Anterior cingulate cortex (tissue), 58 donors: Measurements from ENCODE around the gene ZNF384.

ENCODE experiments used
- DNase-seq, 58 donors: peaks; one replicate each; lab custom pipeline; 2025; lab: John Stamatoyannopoulos, UW

The ZNF384 gene

DNA sequence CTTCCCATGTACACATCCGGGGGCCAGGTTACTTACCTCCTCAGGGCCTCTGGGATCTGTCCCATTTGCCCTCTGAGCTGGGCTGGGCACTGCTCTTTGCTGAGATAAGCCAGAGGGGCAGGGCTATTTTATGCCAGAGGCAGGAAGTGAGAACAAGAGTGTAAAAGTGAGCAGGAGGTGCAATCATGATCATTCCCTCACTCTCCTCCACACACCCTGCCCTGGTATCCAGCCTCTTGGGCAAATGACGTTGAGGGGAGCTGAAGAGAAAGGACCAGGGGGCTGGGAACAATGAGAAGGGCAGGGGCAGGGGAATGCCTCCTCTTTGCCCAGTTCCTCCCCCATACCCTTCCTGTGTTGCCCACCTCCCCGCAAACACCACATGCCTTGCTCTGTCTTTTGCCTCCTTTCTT lies 57.6 kb downstream of the ZNF384 start:
- DNase-seq: no peak

DNA sequence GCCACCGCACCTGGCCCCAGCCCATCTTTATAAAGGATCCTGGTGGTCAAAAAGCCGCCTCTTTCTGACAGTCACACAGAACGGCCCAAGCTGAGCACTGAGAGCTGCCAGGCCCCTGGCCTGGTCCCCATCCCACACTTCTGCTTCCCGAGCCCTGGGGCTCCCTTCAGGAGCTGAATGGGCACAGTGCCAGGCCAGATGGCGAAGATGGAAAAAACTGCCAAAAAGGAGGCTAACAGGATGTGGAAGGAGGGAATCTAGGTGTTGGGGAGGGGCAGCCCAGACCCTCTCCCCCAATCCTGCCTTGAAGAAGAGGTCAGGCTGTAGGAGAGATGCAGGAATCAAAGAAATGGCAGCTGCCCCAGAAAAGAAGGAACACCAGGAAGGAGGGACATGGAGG lies 58.4 kb downstream of the ZNF384 start:
- DNase-seq: no peak

DNA sequence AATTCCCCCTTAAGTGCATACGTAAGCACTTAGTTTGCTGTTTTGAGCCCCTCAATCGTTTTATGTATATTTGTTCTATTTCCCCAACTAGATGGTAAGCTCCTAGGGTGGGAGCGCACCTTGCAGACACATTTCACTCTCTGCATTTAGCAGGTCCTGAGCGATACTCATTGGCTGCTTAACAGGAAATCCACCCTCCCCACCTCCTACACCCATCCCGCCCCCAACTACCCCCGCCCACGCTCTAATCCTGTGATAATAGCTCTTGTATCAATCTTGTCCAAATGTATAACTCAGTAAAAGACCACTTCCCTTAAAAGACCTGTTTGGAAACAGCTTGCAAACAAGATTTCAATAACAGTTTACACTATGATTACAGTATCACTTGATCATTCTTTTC lies 61.6 kb downstream of the ZNF384 start:
- DNase-seq: no peak

DNA sequence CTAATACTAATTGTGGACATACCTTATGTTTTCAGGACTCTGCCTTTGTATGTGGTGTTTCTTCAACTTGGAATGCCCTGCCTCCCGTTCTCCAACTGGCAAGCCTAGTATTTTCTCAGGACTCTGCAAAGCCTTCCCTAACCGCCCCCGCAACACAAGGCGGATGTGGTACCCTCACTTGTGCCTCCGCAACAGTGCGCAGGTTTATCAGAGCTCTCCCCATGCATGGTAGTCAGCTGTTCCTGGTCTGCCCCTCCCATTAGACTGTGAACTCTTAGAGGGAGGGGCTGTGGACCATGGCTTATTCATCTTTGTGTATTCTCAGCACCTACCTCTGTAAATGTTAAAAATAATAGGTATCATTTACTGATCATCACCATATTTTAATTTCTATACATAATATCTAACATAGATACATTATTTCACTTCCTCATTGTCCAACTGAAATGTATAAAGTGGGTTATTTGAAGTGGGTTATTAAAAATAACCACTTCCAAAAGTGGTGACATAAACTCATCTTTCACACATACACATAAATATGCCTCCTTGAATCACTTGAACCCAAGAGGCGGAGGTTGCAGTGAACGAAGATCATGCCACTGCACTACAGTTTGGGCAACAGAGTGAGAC lies 62.4 kb downstream of the ZNF384 start:
- peak in 9 of 58 donors; percentile 15 to 40 (median 24) for DNase-seq

GRCh38 chr12:6620885-6621274 lies 68.3 kb downstream of the ZNF384 start:
- DNase-seq: no peak

- no peak for DNase-seq
Observed at GRCh38 chr12:6620137-6620884, 68.9 kb downstream of the ZNF384 start.

DNA sequence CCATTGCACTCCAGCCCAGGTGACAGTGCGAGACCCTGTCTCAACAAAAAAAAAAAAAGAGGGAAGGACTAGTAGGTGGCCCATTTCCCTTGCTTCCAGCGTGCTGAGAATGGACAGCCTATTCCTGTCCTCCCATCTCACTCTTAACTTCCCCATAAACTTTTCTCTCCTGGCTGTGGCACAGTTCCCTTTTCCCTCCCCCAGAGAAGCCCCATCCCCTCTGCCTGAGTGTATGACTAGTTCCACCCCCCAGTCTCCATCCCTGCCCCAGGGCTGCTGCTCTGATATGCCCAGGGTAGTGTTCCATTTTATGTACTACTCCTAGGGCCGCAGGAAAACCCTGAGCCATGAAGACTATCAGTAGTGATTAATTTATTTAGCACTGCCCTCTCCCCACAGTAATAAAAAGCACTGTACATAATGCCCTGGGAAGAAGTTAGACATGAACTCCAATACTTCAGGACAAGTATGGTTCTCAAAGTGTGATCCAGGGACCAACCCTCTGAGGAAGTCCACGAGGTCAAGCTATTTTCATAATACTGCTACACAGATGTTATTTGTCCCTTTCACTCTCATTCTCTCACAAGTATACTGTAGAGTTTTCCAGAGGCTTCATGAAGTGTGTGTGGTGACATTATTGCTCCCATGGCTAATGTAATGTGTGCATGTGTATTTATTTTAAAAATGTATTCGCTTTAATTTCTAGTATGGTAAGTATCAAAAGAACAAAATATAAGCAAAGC lies 70.5 kb downstream of the ZNF384 start:
- no peak for DNase-seq
